ENCODE data around the gene PRR23E. TPM values are rescaled to one million over a fixed set of nuclear protein-coding genes. Genes with fewer than 3 reads are reported as not detected.
A peak's percentile ranks its signal among the peaks of the same experiment; 100 is the strongest.

PRR23E gene
- total and polyA plus RNA-seq, 12 donors = not detected

GRCh38 chr3:127165694-127166485 is 27.0 kb upstream of the PRR23E start:
- WGBS, 2 donors = 56 to 60% methylated on average over 5 of the region's 5 CpGs
- H3K36me3 ChIP-seq = no peaks in the 10 kb centered on the region
- intact Hi-C loops (cut with DNase I) = loop anchor here in 1 of 10 donors (10.0 kb wide), 1 partner anchor 181 kb away; the partner anchor contains the start of gene PLXNA1
- peaks cover 0 to 13% (median 0%) of the 10 kb centered on the region in 7 donors for H3K27me3 ChIP-seq
- no peak for ATAC-seq
- H3K4me1 ChIP-seq = peaks cover 0 to 7% (median 0%) of the 10 kb centered on the region in 9 donors
- DNase-seq = no peak
- H3K9me3 ChIP-seq = no peaks in the 10 kb centered on the region
- no peak overlapping the region for H3K4me3 ChIP-seq
- no peak overlapping the region for H3K27ac ChIP-seq
- TF ChIP-seq CTCF (IDR thresholded peaks at IDR 0.05) = no peak

DNA sequence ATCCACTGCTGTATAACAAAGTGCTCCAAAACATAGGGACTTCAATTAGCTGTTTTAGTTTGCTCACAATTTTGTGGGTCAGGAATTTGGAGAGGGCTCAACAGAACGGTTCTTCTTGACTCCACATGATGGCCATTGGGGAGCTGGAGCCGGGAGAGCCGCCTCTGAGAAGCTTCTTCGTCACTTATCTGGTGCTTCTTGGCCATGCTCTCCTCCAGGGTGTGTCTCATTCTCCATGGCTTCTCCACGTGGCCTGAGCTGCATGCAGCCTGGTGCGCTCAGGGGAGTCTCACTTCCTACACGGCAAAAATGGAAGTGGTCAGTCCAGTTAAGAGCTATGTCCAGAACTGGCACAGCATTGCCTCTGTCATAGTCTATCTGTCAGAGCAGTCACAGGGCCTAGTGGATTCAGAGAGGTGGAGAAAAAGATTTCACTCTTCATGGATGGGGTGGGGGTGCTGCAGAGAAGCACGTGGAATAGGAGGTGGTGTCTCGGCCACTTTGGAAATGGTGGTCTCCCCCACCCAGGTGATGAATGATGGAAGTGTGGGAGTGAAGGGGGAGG is 26.3 kb upstream of the PRR23E start:
- Histone ChIP-seq H3K4me3 (no peak overlapping the region), H3K36me3 (no peaks in the 10 kb centered on the region), H3K4me1 (peaks cover 0 to 7% (median 0%) of the 10 kb centered on the region in 9 donors), H3K27me3 (peaks cover 0 to 20% (median 0%) of the 10 kb centered on the region in 7 donors), H3K27ac (no peak overlapping the region), H3K9me3 (no peaks in the 10 kb centered on the region)
- WGBS, 2 donors = 77 to 81% methylated on average over 9 of the region's 9 CpGs
- ATAC-seq = no peak
- intact Hi-C loops (cut with DNase I) = loop anchor here in 1 of 10 donors (10.0 kb wide), 1 partner anchor 182 kb away; the partner anchor contains the start of gene PLXNA1
- DNase-seq = no peak
- TF ChIP-seq CTCF (IDR thresholded peaks at IDR 0.05) = no peak

DNA sequence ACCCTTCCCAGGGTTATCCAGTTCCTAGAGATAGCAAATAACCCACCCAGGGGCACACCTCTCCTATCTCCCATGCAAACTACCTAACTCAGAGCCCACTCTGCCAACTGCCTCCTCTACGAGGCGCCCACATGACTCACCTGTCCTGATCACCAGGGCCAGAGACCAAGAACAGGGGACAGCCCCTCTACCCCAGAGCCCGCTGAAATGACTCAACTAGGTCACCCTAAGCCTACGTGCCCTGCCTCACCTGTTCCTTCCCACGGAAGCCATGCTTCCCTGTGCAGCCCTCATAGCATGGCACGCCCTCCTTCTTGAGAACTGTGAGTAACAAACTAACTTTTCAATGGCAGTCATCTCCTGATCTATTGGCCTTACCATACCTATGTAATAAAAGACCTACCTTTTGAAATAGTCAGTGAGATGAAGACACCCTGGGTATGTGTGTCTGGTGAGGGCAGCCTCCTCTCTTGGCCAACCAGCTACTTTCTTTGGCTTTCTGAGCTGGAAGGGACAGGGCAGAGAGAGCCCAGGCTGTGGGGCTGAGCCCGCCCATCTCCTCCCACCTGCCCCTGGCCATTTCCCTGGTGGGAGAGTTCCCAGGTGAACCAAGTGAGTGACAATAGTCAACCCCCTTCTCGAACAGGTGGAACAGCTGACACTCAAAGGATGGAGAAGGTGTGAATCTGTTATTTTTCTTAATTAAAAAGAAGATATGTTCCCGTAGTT is 25.5 kb upstream of the PRR23E start:
- no peak for TF ChIP-seq CTCF (IDR thresholded peaks at IDR 0.05)
- no peak for ATAC-seq
- DNase-seq = no peak
- Histone ChIP-seq H3K4me1 (peaks cover 0 to 7% (median 0%) of the 10 kb centered on the region in 9 donors), H3K36me3 (no peaks in the 10 kb centered on the region), H3K9me3 (no peaks in the 10 kb centered on the region), H3K27ac (no peak overlapping the region), H3K27me3 (peaks cover 0 to 25% (median 5%) of the 10 kb centered on the region in 7 donors), H3K4me3 (no peak overlapping the region)
- 72 to 74% methylated on average over 9 of the region's 9 CpGs for WGBS, 2 donors
- intact Hi-C loops (cut with DNase I) = loop anchor here in 2 of 10 donors (2.0 to 10.0 kb wide), 2 partner anchors 31 to 183 kb away; partner anchors contain the start of gene PLXNA1 (in 1 of the 2)

GRCh38 chr3:127168271-127168670 is 24.7 kb upstream of the PRR23E start:
- ATAC-seq (peak; percentile 79 to 97 (median 94)), DNase-seq (peak; percentile 55 to 58)
- Histone ChIP-seq H3K36me3 (no peaks in the 10 kb centered on the region), H3K27ac (no peak overlapping the region), H3K4me3 (no peak overlapping the region), H3K9me3 (no peaks in the 10 kb centered on the region), H3K4me1 (peaks cover 0 to 8% (median 4%) of the 10 kb centered on the region in 9 donors), H3K27me3 (peaks cover 0 to 25% (median 9%) of the 10 kb centered on the region in 7 donors)
- intact Hi-C loops (cut with DNase I) = loop anchor here in 2 of 10 donors (2.0 to 10.0 kb wide), 2 partner anchors 31 to 183 kb away; partner anchors contain the start of gene PLXNA1 (in 1 of the 2)
- TF ChIP-seq CTCF (IDR thresholded peaks at IDR 0.05) = no peak
- WGBS, 2 donors = 38 to 40% methylated on average over 6 of the region's 6 CpGs

Data from heart right ventricle (tissue), 16 donors.